NCI-H1048 (cell line): Measurements from ENCODE around the gene SERPINA6.
"Not testable (repeated sequence)": the region's sequence is repeated elsewhere in the genome, so short reads cannot be mapped to it uniquely, and the experiment has no call there.

Experiments used
- DNase-seq: peaks from one replicate; lab custom pipeline; 2025; lab: John Stamatoyannopoulos, UW

SERPINA6 gene

DNA sequence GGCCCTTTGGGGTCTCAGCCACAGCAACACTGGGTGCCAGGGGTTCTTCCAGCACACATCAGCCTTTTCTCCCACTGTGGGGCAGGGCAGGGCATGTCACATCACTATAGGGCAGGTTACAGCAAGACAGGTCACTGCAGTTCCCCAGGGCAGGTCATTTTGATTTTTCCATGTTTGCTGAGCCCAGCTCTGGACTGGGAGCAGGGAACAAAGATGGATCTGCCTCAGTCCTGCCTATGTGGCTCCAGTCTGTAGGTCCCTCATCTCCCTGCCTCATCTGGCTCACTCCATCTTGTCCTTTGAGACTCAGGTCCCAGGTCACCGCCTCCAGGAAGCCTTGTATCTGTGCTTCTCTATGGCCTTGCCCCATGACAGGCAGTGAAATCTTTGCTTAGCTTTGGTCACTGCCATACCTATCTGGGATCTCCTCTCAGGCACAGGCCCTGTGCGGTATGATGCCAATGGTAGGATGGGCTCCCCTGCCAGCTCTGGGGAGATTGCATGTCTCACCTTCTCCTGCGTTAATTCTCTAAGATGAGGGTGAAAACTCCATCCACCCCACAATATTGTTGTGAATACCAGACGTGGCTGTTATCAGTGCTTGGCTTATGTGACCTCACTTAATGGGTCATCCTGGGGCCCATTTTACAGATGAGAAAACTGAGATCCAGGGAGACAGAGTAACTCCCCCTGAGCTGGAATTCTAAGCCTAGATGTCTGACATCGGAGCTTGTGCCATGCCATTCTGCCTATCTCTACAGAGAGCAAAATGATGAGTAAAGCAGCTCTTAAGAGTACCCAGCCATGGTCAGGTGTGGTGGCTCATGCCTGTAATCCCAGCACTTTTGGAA is 1.5 kb downstream of the SERPINA6 start:
- no peak for DNase-seq

DNA sequence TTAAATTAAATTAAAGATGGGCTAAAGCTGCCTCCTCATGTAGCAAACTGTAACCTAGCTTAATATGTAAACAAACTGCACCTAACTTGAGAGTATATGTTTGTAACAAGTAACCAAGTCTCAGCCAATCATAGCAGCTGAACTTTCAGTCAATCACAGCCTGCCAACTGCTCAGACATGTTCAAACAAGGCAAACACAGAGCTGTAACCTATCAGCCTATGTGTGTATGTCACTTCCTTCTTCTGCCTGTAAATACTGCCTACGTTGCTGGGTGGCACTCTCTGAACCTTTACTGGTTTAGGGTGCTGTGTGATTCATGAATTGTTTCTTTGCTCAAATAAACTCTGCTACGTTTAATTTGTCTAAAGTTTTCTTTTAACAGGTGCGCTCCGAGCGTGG is 2.9 kb downstream of the SERPINA6 start:
- no peak for DNase-seq

DNA sequence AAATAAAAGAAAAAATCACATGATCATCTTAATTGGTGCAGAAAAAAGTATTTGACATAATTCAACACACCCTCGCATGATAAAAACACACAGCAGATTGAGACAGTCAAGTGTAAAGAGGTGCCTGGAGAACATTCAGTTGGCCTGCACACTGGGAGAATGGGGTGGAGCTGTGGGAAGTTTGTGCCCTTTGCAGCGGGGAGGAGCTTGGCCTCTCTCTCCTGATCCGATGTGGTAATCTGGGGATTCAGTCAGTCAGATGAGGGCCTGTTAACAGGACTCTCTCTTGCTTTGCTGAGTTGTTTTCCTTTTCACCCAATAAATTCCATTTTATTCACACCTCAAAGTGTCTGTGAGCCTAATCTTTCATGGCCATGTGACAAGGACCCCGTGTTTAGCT is 5.9 kb downstream of the SERPINA6 start:
- DNase-seq = no peak

DNA sequence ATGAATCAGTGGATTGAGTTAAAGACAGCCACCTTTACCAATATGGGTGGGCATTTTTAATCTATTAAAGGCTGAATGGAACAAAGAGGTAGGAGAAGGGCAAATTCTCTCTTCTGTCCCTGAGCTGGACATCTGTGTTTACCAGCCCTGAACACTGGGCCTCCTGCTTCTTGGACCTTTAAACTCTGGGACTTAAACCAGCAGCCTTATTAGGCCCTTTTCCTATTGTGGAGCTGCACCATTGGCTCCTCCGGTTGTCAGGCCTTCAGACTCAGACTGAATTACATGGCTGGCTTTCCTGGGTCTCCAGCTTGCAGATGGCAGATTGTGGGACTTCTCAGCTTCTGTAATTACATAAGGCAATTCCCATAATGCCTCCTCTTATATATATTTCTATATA is 6.4 kb downstream of the SERPINA6 start:
- DNase-seq = no peak

DNA sequence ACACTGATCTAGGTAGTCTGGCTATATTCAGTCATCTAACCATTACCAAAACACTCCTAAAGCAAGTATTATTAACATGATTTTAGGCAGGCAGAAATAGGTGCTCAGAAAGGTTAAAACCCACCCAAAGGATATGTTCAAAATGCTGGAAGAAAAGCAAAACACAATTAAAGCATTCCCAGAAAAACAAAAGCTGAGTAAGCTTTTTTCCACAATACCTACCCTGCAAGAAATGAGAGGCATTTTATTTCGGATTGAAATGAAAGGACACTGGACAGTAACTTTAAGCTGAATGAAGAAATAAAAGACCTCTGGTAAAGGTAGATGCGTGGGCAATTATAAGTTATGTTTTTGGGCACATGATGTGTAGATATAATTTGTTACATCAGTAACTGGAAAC is 8.2 kb downstream of the SERPINA6 start:
- no peak for DNase-seq

DNA sequence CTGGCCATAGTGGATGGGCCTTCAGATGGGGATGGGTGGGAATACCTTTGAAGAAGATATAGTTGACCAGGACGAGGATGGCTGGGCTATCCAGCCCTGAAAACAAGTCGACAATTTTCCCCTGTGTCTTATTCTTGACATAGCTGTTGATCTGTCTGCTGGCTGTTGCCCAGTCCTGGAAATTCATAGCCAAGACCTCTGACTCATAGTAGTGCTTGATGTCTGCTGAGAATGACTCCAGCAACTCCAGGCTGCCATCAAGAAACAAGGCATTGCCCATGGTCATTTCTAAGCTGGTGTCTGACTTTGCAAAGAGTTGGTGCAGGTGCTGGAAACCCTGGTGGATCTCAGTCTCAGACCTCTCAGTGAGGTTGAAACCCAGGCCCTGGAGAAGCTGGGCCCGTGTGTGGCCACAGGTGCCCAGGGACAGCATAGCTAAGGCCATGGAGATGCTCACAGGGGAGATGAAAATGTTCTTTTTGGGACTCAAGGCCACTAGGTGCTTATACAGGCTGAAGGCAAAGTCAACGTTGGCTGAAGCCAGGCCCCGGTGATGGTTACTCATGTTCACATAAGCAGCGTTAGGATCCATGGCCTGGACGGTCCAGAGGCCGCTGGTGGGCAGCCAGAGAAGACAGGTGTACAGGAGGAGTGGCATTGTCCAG is 9.0 kb downstream of the SERPINA6 start:
- no peak for DNase-seq

DNA sequence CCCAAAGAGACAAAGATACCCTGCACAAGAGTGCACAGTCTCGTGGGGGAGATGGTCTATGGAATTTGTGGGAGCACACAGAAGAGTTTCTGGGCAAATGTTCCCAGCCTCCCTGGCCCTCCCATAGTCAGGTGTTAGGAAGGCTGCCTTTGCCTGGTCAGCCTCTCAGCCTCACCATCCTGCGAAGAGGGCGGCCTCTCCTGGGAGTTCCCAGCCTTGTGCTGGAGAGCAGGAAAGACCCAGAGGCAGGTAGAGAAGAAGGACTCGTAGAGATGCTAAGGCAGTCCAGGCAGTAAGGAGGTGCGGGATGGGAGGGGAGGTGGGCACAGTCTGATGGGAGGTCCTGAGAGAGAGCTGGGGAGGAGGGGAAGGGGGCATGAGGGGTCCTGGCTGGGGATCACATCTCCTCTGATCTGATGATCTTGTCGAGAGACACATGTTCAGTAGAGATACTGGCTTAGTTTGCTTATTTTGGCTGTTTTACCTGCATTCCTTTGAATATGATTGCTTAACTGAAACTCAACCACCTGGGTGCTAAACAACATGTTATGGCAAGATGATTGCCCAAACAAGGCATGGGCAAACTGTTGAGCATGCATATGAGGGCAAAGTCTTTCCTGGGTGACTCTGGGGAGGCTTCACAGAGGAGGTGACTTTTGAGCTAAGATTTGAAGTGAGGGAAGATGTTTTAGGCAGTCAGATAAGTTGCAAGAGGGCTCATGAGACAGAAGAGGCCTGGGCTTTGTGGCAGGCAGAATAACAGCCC is 10.5 kb downstream of the SERPINA6 start:
- DNase-seq = no peak

DNA sequence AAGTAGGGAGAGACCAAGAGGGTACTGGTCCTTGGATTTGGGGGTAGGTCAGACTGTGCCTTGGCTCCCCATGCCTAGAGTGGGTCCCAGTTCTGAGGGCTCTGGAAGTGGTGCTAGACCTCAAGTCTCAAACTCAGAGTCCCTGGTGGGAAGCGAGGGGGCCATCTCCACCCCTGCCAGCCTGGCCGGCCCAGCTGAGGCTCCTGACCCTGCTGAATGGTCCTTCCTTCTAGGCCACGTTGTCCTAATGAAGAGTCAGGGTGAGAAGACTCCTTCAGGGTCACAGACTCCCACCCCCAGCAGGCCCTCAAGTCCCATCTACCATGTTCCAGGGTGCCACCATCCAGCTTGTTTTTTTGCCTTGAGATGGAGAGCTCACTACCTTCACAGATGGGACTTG is 12.9 kb downstream of the SERPINA6 start:
- no peak for DNase-seq

DNA sequence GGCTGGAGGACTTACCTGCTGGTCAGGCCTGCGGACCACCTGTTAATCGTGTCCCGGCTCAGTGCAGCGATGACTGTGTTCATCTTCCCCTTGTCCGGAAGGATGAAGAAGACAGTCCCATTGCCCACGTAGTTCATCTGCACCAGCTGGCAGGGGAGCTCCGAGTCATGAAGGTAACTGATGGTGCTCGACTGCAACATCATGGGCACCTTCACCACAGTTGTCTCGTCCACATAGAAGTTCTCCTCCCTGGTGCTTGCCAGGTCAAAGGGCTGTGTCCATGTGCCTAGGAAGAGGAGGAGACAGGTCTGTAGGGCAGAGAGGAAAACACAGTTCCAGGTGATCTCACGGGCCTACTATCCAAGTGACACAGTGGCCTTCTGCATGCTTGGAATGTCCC is 13.4 kb downstream of the SERPINA6 start:
- DNase-seq = no peak

DNA sequence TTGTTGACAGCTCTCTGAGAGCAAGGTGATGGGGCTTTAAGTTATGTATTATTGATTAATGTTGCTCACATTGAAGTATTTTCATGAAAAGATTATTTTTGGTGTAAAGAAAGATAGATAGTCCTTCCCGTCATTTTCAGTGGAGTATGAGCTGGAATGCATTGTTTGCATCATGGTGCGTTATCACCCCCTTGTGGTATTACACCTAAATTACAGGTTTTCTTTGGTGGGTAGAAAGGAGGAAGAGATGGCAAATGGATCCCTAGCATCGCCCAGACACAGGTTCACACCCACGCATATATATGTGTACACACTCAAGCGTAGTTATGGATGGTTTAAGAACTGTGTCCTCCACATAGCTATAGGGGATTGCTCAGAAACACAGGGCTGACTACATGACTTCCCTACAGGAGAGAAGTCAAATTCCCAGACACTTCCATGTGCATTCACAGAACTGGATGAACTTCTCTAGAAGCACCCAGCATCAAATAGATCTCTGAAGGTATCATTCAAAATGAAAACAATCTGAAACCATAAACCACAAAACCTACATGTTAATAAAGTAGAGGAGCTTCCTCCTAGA is 15.6 kb downstream of the SERPINA6 start:
- DNase-seq = no peak

DNA sequence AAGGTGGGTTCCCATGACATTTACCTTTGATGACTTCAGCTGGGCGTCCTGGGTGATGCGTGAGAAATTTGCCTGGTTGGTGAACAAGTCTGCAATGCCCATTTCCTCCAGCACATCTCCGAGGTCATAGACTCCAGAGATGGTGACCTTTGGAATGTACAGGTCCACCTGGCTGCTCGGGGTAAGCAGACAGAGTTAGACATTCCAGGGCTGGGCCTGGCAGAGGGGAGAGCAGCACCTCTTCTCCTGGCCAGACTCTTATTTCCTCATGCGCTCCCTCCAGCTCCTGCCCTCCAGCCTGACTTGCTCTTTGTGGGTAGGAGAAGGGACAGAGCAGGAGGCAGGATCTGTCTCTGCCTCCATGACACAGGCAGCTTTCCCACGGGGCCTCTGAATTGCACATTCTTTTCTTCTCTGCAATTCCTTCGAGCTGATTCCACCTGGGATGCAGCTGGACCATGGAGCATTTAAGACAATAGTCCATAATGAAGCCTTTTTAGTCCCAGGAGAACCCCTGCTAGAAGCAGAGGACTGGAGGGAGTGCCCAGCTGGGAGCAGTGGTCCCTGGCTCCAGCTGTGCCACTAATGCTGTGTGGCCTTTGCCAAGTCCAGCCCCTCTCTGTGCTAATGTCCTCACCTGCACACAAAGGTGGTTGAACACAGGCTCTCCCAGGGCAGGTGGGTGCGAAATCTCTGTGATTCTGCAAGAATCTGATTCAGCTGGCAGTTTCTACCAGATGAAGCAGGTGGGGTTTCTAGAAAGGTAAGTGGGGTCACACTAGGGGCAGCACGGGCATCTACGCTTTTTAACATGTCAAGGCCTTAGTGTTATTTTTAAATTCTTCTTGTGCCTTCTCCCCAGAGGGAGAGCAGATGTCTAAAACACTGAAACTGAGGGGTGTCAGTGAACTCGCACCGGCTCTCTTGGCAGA is 16.8 kb downstream of the SERPINA6 start:
- no peak for DNase-seq

DNA sequence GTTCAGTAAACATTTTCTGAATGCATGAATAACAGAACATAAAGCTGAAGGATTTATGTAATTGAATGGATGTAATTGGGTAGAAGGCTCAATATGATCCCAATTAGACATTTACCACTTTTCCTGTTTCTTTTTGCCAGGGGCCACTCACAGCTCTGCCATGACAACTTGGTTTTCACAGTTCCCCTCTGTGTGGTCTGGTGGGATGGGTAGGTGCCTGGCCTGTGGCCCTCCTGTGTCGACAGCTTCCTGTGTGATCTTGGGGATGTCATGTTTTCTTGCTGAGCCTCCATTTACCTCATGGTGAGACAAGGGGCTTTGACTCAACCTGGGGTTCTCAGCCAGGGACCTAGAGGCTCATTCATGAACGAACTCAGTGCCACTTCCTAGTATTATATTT is 17.5 kb downstream of the SERPINA6 start:
- DNase-seq = no peak

DNA sequence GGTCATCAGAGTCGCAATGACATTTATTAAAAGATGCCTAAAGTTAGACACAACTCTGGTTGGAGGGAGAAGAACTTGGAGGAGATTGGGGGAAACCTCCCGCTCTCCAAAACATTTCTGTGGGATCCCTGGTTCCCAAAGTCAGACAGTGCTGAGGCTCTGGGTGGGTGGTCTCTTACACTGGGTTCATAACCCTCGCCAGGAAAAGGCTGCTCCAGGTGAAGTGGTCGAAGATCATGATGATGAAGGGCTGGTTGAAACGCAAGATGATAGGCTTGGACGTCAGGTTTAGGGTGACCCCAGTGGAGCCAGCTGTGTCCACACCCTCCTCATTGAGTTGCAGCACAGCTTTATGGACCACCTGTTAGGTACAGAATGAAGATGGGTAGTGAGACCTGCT is 18.9 kb downstream of the SERPINA6 start:
- DNase-seq = no peak

DNA sequence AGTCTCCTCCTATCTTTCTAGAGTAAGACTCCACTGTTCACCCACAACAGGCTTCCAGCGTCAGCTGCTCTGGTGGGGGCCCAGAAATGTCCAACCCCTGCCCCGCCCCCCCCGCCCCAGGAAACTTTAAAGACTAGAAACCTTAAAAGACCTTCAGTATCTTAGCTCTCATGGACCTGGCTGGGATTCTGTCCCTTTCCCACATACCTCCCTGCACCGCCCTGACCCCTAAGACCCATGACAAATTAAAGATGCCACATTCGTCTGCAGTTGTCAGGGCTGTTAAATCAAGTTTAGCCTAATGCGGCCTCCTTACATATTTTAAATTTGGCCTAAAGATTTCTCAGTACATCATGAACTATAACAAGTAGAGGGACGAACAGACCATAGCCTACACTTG is 20.0 kb downstream of the SERPINA6 start:
- no peak for DNase-seq

DNA sequence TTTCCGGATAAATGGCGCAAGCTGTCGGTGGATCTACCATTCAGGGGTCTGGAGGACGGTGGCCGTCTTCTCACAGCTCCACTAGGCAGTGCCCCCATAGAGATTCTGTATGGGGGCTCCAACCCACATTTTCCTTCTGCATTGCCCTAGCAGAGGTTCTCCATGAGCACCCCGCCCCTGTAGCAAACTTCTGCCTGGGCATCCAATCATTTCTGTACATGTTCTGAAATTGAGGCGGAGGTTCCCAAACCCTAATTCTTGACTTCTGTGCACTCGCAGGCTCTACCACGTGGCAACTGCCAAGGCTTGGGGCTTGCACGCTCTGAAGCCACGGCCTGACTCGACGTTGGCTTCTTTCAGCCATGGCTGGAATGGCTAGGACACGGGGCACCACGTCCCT is 25.0 kb downstream of the SERPINA6 start:
- DNase-seq = no peak

DNA sequence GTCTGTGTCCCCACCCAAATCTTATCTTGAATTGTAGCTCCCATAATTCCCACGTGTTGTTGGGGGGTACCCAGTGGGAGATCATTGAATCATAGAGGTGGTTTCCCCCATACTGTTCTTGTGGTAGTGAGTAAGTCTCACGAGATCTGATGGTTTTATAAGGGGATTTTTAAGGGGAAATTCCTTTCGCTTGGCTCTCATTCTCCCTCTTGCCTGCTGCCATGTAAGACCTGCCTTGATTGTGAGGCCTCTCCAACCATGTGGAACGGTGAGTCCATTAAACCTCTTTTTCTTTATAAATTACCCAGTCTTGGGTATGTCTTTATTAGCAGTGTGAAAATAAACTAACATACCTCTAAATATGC is 27.0 kb downstream of the SERPINA6 start:
- DNase-seq = not testable (repeated sequence)

DNA sequence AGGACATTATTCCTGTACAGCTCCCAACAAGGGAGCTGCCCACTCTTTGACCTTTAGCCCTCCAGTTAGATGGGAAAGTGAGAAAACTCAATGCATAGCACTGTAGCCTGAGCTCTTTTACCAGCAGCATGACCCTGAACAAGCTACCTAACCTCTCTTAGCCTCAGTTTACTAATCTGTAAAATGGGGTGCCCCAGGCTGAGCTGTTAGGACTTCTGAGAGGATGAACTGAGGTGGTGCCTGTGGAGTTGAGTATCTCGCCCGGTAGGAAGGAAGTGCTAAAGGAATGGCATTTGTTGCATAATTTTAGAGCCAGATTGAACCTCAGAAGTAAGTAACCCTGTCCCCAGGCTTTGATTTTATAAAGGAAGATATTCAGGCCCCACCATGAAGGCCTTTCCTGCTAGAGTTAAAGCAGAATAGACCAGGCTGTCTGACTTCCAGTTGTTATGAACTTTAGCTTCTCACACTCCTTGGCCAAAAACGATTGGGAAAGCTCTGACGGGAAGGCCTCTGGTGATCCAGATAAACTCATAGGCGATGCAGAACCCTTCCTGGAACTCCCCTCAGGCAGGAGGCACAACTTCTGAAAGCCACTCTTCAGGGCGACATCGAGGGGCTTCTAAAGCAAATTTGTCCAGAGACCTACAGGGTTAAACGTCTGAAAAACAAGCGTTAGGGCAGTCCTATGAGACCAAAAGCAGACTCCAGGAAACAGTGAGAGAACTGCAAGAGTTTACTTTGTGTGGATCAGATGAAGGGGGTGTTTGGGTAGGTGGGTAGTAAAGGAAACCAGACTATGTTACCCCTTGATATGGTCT is 27.6 kb downstream of the SERPINA6 start:
- no peak for DNase-seq

DNA sequence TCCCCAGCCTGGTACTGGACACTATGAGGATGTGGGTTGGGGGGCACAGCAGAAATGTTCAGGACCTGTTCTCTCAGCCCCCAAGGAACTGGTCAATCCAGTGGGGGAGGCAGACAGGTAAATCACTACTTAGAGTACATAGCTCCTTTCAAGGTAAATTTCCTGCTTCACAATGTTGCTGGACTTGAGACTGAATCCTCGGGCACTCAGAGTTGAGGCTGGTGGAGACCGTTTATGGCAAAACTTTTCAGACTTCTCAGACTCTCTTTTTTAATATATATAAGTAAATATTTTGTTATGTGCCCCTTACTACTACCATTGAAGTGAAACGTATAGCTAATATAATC is 29.6 kb downstream of the SERPINA6 start:
- no peak for DNase-seq

DNA sequence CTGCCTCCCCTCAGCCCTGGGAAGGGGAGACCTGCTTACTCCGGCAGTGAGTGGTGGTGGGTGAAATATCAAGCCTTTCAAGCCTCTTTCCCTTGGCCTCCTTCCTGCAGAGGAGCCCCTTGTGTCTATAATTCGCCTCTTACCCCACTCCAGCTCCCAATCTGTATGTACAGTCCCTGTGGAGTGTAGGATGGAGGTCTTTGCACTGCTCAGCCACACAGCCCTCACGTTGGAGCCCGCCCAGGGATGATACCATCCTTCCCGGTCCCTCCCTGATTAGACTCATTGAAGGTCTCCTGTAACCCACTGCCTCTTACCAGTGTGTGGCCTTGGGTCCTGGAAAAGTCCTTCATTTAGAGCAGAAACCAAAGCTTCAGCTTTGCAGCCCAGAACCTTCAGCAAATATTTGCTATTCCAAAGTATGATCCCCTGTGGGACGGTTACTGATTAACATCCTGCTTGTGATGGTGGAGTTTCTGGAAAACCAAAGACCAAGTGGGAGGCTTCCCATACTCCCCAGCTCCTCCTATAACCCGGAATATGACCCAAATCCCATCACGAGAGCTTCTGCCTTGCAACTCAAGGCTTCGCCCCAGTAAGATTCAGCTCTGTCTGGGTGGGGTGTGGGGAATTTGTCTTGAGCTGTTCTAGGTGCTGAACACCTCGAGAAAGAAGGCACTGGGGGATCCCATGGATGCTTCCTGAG is 30.1 kb downstream of the SERPINA6 start, which contains the start of gene SERPINA10:
TSS of gene SERPINA10 (minus strand) at position 397 of the 706 bp plus-strand sequence. CDS start 2,675 bp downstream, outside the sequence.
- no peak for DNase-seq

DNA sequence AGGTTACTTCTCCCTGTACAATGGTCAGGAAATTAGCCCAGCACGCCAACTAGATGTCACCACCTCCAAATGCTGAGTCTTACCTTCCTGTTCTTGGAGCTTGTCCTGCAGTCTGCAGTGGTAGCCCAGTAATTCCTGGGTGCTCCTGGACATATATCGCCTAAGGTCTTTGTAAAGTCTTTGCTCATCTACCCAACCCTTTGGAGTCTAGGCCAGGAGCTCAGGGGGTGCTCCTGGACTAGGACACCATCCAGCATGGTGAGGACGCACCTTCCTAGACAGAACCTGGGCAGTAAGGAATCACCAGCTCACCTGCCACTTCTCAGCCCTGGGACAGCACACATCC is 30.6 kb downstream of the SERPINA6 start:
- DNase-seq = no peak
